GM23338 (cell line): ENCODE data around the gene ST6GALNAC1.
A peak's percentile ranks its signal among the peaks of the same experiment; 100 is the strongest.

Source experiments
- CREB1 ChIP-seq: fragments of 250-450 bp; sonication (Bioruptor Pico); IDR thresholded peaks from 2 replicates; pipeline ENCODE4 v1.5.0; 2020; ENCODE audit warnings: low read depth, mild to moderate bottlenecking, moderate library complexity
- CTCF ChIP-seq, 2 experiments: fragments of 200-600 bp in 1 of 2; sonication (generic) in 1 of 2; conservative IDR thresholded peaks; 2 replicates each; pipeline versions ENCODE4 v1.5.1 to v1.6.1; 2016 to 2017; ENCODE audit warnings: antibody characterized with exemption in 2 of 2, low read depth in 2 of 2, mild to moderate bottlenecking in 2 of 2, moderate library complexity in 1 of 2
- EZH2 ChIP-seq: fragments of 200-600 bp; sonication (generic); IDR thresholded peaks from one replicate; pipeline ENCODE4 v1.8.0; 2017; ENCODE audit warnings: antibody characterized with exemption, mild to moderate bottlenecking, low read depth; ENCODE audit not compliant: unreplicated experiment
- EZH2phosphoT487 ChIP-seq: fragments of 200-600 bp; sonication (generic); IDR thresholded peaks from one replicate; pipeline ENCODE4 v1.8.1; 2018; ENCODE audit warnings: antibody characterized with exemption; ENCODE audit not compliant: unreplicated experiment
- POLR2AphosphoS5 ChIP-seq: IDR thresholded peaks from 2 replicates; pipeline ENCODE4 v1.6.1; 2016; ENCODE audit warnings: antibody characterized with exemption, low read depth
- ZNF462 ChIP-seq: fragments of 250-450 bp; sonication (Bioruptor Pico); IDR thresholded peaks from 2 replicates; pipeline ENCODE4 v1.5.0; 2020; ENCODE audit warnings: mild to moderate bottlenecking, moderate library complexity

DNA sequence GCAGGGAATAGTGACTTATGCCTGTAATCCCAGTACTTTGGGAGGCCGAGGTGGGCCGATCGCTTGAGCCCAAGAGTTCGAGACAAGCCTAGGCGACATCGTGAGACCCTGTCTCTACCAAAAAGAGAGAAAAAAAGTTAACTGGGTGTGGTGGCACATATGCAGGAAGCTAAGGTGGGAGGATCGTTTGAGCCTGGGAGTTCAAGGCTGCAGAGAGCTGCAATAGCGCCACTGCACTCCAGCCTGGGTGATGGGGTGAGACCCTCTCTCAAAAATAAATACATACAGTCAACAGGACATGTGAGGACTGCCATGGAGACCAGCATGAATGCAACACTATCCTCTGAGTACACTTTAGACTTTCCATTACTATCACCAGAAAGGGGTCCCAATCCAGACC is 42.5 kb downstream of the ST6GALNAC1 start:
- TF ChIP-seq POLR2AphosphoS5 = no peak
- no peak for TF ChIP-seq ZNF462 (CRISPR knock-in tag)
- TF ChIP-seq CTCF (conservative IDR thresholded peaks at IDR 0.05; ENCODE audit: low read depth in 2 of 2) = 0 out of 4 replicates have a peak, but pooled peaks of 1 of the 2 experiments have one; percentile 1
- no peak for TF ChIP-seq EZH2
- no peak for TF ChIP-seq CREB1 (CRISPR knock-in tag)
- TF ChIP-seq EZH2phosphoT487 = no peak
